Stimulated activated CD4-positive, alpha-beta T cell treated with anti-CD3 and anti-CD28 coated beads, Interleukin-12 subunit alpha, Interleukin-12 subunit beta, amount 100 ng/mL, for 24 hours (primary cell): ENCODE measurements around the gene NSFL1C.
"Not testable (repeated sequence)": the region's sequence is repeated elsewhere in the genome, so short reads cannot be mapped to it uniquely, and the experiment has no call there.

Experiments
- DNase-seq, 2 experiments: peaks; one replicate each; pipeline ENCODE4 v3.0.0-alpha.2; 2020; ENCODE audit warnings: low read depth in 2 of 2

The NSFL1C gene

DNA sequence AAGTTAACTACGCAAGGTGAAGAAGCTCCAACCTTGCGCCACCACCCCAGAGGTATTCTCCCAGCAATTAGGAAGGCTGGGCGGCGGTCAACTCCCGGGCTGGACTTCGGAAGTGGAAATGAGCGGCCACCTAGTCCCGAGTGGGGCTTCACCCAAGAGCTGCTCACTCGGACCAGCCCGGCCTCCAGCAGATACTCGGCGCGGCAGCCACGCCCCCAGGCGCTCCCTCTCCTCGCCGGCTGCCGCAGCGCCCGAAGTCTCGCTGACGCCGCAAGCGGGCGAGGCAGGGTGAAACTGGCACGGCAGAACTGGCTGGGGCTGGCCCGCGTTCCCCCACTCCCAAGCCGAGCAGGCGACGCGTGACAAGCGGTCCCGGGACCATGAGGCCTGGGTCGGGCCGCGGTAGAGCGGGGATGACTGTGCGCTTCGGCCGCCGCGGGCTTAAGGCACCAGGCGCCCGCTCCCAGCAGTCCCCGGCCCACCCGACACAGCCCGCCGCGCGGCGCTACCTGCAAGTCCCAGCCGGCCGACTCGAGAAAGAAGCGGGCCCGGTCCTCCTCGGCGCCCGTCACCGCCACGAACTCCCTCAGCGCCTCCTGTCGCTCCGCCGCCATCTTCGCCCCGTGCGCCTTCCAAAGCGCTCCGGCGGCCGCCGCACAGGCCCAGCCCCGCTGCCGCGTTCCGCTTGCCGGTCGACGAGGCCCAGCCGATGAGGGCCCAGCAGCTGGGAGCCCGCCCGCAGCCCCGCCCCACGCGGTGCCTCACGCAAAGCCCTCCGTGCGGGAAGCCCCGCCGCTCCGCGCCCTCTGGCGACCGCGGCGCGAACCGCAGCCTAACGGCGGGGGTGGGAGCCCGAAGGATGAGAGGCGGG is at the start of gene NSFL1C:
TSS of gene NSFL1C (minus strand) at position 639 of the 871 bp plus-strand sequence. CDS start at position 614, 25 bp downstream.
- DNase-seq = peak; percentile 94

GRCh38 chr20:1513801-1514200 is 47.2 kb upstream of the NSFL1C start:
- DNase-seq = no peak

- no peak for DNase-seq
Measured at GRCh38 chr20:1509237-1509636, 42.6 kb upstream of the NSFL1C start.

GRCh38 chr20:1508574-1508973 is 41.9 kb upstream of the NSFL1C start:
- DNase-seq = no peak

GRCh38 chr20:1507276-1507675 is 40.6 kb upstream of the NSFL1C start:
- DNase-seq = no peak

DNA sequence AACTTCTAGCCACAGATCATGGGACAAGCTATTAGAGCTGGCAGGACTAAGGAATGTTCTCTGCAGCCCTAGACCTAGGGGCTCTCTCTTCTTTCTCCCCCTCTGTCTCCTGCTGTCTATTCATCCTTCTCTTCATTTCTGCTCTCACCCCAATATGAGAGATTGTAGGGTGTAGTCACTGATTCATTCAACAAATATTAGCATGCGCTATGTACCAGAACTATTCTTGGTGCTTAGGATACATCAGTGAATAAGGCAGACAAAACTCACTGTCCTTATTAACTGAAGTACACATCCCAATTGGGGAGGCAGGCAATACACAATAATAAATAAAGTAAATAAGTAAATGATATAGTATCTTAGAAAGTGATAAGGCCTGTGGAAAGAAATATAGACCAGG is 39.2 kb upstream of the NSFL1C start:
- no peak for DNase-seq

DNA sequence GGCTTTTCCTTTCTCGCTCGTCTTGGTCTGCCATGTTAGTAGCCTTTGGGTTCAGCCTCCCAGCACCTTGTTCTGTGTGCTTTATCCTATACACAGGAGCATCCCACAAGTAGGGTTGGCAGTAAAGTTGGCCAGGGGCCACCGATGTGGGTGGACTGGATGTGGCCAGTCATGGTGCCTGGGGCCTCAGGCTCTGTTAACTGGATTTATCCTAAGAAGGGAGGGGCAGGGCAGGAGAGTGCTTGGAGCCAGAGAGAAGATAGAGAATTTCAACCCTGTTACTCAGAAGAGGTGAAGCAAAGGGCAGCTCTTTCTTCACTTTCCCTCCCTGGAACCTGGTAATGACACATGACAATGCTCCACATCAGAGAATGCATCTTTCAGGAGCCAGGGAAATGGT is 38.7 kb upstream of the NSFL1C start:
- DNase-seq = no peak

- peak; percentile 48 to 69 for DNase-seq
Measured at GRCh38 chr20:1503564-1504227, 37.0 kb upstream of the NSFL1C start.

DNA sequence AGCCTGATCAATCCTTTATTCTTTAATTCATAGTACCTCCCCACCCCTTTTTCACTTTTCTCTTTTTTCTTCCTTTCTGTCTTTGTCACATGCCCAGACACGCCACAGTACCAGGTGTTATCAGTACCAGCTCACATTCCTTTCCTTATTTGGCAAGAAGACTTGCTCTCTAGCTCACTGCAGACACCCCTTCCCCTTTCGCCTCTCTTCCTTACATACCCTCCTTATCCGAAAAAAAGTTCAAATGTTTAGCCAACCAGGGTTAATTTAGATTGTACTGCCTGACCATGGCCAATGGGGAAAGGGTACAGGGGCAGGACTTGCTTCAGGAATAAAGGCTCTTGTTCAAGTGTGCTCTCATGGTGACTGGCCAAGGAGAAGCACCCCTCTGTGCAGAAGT is 33.8 kb upstream of the NSFL1C start:
- no peak for DNase-seq

DNA sequence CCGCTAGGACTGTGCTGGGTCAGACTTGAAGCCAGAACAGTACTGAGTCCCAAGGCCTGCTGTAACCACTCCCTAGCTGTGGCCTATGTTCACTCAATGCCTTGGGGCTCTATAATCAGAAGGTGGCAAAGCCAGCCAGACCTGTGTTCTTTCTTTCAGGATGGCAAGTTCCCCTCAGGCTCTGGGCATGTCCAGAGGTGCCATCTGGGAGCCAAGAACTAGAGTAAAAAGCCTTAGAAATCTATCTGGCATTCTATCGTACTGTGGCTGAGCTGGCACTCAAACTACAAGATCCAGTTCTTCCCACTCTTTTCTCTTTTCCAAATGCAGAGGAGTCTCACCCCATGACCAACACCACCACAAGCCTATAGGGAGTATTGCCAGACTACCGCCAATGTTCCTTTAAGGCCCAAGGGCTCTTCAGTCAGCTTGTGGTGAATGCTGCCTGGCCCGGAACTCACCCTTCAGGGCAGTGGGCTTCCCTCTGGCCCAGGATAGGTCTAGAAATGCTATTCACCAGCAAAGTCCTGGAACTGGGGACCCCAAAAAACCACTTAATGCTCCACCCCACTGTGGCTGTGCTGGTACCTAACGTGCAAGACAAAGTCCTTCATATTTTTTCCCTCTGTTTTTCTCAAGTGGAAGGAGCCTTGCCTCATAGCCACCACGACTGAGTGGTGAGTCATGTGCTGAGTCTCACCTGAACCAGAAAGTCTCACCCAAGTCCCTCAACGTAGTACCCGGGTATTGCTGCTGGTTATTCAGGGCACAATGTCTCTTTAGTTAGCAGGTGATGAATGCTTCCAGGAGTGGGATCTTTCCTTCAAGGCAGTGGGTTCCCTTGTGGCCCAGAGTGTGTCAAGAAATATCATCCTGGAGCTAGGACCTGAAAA is 33.1 kb upstream of the NSFL1C start:
- no peak for DNase-seq

- not testable (repeated sequence) for DNase-seq
Measured at GRCh38 chr20:1497371-1497770, 30.7 kb upstream of the NSFL1C start.

GRCh38 chr20:1496930-1497329 is 30.3 kb upstream of the NSFL1C start:
- DNase-seq = no peak

DNA sequence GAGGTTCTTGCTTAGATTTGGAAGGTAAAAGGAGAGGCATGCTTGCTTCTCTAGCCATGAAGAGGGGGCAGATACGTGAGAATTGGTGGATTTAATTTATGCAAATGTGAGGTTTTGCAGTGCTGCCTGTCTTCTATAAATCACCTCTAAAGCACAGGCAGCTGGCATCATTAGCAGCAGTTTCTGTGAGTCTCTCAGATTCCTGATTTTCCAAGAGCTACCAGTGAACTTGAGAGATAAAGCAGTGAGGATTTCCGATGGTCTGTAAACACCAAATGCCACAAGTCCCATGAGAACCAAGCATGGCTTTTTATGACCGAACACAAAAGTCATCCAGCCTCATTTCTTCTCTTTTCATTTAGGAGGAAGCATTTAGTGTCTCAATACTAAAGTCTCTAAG is 27.8 kb upstream of the NSFL1C start:
- DNase-seq = no peak

GRCh38 chr20:1493536-1493935 is 26.9 kb upstream of the NSFL1C start:
- DNase-seq = no peak

DNA sequence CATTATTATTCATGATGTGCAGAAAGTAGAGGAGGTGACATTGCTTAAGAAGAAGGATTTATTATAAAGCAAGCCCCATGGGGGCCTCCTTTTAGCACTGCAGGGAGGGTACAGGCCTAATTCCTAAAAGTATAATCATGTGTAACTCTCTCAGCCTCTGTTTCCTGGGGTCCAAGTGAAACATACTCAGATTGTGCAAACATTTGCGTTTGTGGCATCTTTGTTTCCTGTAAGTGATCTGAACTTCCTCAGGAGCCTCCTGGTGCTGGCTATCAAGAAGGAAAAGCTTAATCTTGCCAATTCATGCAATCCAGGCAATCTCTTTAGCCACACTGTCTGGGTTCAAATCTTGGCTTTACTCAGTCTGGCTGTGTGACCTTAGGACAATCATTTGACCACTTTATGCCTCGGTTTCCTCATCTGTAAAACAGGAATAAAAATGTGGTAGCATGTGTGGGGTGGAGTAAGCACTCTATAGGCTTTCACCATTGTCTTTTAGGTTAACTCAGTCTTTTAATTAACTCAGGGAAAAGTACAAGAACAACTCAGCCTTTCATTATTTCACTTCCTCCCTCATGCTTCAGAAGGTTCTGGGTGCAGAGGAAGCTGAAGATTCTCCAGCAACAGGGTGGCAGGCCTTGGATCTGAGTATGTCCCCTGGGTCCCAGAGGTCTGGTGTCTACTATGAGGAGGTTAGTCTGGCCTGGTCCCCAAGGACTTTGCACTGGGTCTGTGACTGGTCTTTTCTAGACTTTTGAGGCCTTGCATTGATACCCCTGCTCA is 25.4 kb upstream of the NSFL1C start:
- no peak for DNase-seq

GRCh38 chr20:1491281-1491840 is 24.7 kb upstream of the NSFL1C start, which contains the start of gene SIRPB2:
TSS of gene SIRPB2 (minus strand) at chr20:1491420. CDS start at chr20:1491359, 61 bp downstream.
- no peak for DNase-seq

DNA sequence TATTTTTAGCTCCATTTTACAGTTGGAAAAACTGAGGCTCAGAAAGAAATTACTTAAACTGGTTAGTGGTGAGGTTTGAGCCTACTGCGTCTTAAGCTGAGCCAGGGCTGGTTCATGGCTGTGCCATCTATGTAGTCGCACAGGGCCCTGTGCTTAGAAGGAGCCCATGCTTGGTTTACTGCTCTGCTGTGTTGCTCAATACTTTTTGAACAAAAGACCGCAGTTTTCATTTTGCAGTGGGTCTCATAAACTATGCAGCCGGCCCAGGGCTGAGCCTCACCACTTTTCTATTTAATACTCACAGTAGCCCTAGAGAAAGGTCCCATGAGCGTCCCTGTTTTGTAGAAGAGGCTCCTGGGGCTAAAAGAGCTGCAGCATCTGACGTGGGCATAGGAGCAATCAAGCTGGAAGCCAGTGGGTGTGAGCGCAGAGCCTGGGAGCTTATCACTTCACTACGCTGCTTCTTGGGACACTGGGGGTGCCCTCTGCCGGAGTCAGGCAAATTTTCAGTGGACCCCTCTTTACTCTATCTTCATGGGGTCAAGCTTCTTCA is 24.1 kb upstream of the NSFL1C start:
- no peak for DNase-seq

DNA sequence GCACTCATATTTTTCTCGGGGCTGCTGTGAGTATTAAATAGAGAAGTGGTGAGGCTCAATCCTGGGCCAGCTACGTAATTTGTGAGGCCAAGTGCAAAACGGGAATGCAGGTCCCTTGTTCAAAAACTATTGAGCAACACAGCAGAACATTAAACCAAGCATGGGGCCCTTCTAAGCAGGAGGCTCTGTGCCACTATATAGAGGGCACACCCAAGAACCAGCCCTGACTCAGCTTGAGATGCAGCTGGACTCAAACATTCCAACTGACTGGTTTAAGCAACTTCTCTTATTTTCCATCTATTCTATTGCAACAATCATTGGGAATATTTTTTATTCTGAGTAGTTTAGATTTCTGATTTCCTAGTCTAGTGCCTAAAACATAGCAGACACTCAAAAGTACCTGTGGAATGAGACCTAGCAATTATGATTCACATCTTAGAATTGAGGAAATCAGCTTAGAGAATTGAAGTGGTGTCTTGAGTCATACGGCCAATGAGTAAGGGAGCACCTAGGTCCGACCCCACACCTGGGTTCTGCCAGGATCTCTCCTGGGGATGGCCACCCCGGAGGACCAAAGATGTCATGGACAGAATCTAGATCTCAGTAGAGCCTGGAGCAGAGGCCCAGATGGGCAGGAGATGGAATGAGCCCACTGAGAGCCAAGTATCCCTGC is 23.3 kb upstream of the NSFL1C start:
- no peak for DNase-seq

- DNase-seq = no peak
Measured at GRCh38 chr20:1489325-1489724, 22.7 kb upstream of the NSFL1C start.

GRCh38 chr20:1486566-1486965 is 19.9 kb upstream of the NSFL1C start:
- no peak for DNase-seq
